GM12878 (cell line): ENCODE data around the gene FOXP4. TPM values are rescaled to one million over a fixed set of nuclear protein-coding genes. Genes with fewer than 3 reads are reported as not detected.

ENCODE experiments used
- EP300 ChIP-seq, 2 experiments: fragments of 150-350 bp in 1 of 2; IDR thresholded peaks; 2 replicates each; pipeline ENCODE4 v1.6.1; 2011 to 2012; ENCODE audit warnings: low read depth in 2 of 2, low read length in 2 of 2, borderline replicate concordance in 1 of 2, improper control_type of control experiment in 1 of 2, inconsistent platforms in 1 of 2; ENCODE audit not compliant: control insufficient read depth in 1 of 2
- IKZF1 ChIP-seq: fragments of 450-650 bp; conservative IDR thresholded peaks from 2 replicates; pipeline ENCODE4 v1.6.1; 2017; ENCODE audit warnings: antibody characterized with exemption, mild to moderate bottlenecking
- IKZF2 ChIP-seq, 2 experiments: fragments of 450-650 bp; IDR thresholded peaks; 2 replicates each; pipeline ENCODE4 v1.6.1; 2017; ENCODE audit warnings: mild to moderate bottlenecking in 2 of 2, moderate library complexity in 2 of 2
- MLLT1 ChIP-seq: fragments of 450-650 bp; IDR thresholded peaks from 2 replicates; pipeline ENCODE4 v1.6.1; 2016; ENCODE audit warnings: mild to moderate bottlenecking
- NFYA ChIP-seq: IDR thresholded peaks from 2 replicates; pipeline ENCODE4 v1.6.1; 2011; ENCODE audit warnings: low read depth, mild to moderate bottlenecking, low read length, improper control_type of control experiment, borderline replicate concordance
- NR2C1 ChIP-seq: fragments of 450-650 bp; IDR thresholded peaks from 2 replicates; pipeline ENCODE4 v1.6.1; 2017; ENCODE audit warnings: antibody characterized with exemption, mild to moderate bottlenecking, moderate library complexity
- POU2F2 ChIP-seq: IDR thresholded peaks from 3 replicates; pipeline ENCODE4 v1.6.1; 2011; ENCODE audit warnings: low read depth, mild to moderate bottlenecking, low read length, borderline replicate concordance
- TAF1 ChIP-seq: IDR thresholded peaks from 2 replicates; pipeline ENCODE4 v1.6.1; 2011; ENCODE audit warnings: mild to moderate bottlenecking, low read depth, low read length, borderline replicate concordance
- ZBED1 ChIP-seq: IDR thresholded peaks from 2 replicates; pipeline ENCODE4 v1.6.1; 2016; ENCODE audit warnings: borderline replicate concordance
- ZBTB4 ChIP-seq: fragments of 450-650 bp; formaldehyde crosslinking; IDR thresholded peaks from 2 replicates; pipeline ENCODE4 v1.4.0; 2022; ENCODE audit warnings: mild to moderate bottlenecking, moderate library complexity
- polyA plus RNA-seq, 11 experiments: library from polyadenylated mRNA; depleted of rRNA in 4 of 11; unstranded in 6 of 11; stranded (reverse) in 5 of 11; fragments of >200 nt; fragmentation: Nextera tagmentation in 4 of 11; fragmentation: Illumina TruSeq in 1 of 11; extraction: Ambion mirVana in 4 of 11; extraction: Trizol in 1 of 11; gene quantifications; 1 replicate in 1 of 11; 2 replicates in 10 of 11; pipeline versions ENCODE4 v1.2.1 to v1.2.3, GENCODE V29; 2011 to 2016; ENCODE audit warnings: inconsistent platforms in 2 of 11, missing spikeins in 2 of 11, low read depth in 1 of 11
- total RNA-seq, 4 experiments: library from RNA; depleted of rRNA in 3 of 4; stranded (reverse); fragments of >200 nt in 3 of 4; fragmentation: Illumina TruSeq in 1 of 4; extraction: Trizol in 1 of 4; gene quantifications; 2 replicates each; pipeline versions ENCODE4 v1.2.1 to v1.2.3, GENCODE V29; 2013 to 2021
- TF ChIP-seq, protein P1 (sequence below): IDR thresholded peaks from 2 replicates; pipeline ENCODE4 v1.6.1; 2012; ENCODE audit warnings: low read length, inconsistent platforms
- TF ChIP-seq, protein P2 (sequence below): IDR thresholded peaks from 2 replicates; pipeline ENCODE4 v1.6.1; 2012; ENCODE audit warnings: mild to moderate bottlenecking, low read depth, low read length
- TF ChIP-seq, protein P3 (sequence below): IDR thresholded peaks from 2 replicates; pipeline ENCODE4 v1.6.1; 2011; ENCODE audit warnings: borderline replicate concordance, low read depth, mild to moderate bottlenecking, moderate library complexity, low read length; ENCODE audit not compliant: insufficient read depth, poor library complexity, severe bottlenecking

Gene FOXP4
- total and polyA plus RNA-seq, 10 of the 15 experiments (the other 5 are each of a cell fraction or from before 2014, with no cell fraction given) = 0.31 to 46.1 (median 2.3) TPM

- no peak for TF ChIP-seq ZBTB4 (CRISPR knock-in tag)
- TF ChIP-seq TAF1 = peak; percentile 56
- TF ChIP-seq, protein P1, sequence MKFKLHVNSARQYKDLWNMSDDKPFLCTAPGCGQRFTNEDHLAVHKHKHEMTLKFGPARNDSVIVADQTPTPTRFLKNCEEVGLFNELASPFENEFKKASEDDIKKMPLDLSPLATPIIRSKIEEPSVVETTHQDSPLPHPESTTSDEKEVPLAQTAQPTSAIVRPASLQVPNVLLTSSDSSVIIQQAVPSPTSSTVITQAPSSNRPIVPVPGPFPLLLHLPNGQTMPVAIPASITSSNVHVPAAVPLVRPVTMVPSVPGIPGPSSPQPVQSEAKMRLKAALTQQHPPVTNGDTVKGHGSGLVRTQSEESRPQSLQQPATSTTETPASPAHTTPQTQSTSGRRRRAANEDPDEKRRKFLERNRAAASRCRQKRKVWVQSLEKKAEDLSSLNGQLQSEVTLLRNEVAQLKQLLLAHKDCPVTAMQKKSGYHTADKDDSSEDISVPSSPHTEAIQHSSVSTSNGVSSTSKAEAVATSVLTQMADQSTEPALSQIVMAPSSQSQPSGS = peak; percentile 99
- TF ChIP-seq MLLT1 = peak; percentile 92
- TF ChIP-seq IKZF1 = peak; percentile 98
- peak; percentile 81; the same call in 1 of the 2 replicates for TF ChIP-seq ZBED1
- TF ChIP-seq IKZF2 (IDR thresholded peaks at IDR 0.05) = peak; percentile 98 to 99
- TF ChIP-seq NFYA = no peak
- TF ChIP-seq POU2F2 = peak; percentile 41; the same call in 2 of the 3 replicates
- peak; percentile 34; the same call in 1 of the 2 replicates for TF ChIP-seq NR2C1
- TF ChIP-seq, protein P2, sequence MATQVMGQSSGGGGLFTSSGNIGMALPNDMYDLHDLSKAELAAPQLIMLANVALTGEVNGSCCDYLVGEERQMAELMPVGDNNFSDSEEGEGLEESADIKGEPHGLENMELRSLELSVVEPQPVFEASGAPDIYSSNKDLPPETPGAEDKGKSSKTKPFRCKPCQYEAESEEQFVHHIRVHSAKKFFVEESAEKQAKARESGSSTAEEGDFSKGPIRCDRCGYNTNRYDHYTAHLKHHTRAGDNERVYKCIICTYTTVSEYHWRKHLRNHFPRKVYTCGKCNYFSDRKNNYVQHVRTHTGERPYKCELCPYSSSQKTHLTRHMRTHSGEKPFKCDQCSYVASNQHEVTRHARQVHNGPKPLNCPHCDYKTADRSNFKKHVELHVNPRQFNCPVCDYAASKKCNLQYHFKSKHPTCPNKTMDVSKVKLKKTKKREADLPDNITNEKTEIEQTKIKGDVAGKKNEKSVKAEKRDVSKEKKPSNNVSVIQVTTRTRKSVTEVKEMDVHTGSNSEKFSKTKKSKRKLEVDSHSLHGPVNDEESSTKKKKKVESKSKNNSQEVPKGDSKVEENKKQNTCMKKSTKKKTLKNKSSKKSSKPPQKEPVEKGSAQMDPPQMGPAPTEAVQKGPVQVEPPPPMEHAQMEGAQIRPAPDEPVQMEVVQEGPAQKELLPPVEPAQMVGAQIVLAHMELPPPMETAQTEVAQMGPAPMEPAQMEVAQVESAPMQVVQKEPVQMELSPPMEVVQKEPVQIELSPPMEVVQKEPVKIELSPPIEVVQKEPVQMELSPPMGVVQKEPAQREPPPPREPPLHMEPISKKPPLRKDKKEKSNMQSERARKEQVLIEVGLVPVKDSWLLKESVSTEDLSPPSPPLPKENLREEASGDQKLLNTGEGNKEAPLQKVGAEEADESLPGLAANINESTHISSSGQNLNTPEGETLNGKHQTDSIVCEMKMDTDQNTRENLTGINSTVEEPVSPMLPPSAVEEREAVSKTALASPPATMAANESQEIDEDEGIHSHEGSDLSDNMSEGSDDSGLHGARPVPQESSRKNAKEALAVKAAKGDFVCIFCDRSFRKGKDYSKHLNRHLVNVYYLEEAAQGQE = 0 out of 2 replicates have a peak, but pooled peaks have one; percentile 23
- TF ChIP-seq EP300 (IDR thresholded peaks at IDR 0.05; ENCODE audit: borderline replicate concordance in 1 of 2, control insufficient read depth in 1 of 2, low read depth in 2 of 2, low read length in 2 of 2) = peak; percentile 95 to 96
- TF ChIP-seq, protein P3, sequence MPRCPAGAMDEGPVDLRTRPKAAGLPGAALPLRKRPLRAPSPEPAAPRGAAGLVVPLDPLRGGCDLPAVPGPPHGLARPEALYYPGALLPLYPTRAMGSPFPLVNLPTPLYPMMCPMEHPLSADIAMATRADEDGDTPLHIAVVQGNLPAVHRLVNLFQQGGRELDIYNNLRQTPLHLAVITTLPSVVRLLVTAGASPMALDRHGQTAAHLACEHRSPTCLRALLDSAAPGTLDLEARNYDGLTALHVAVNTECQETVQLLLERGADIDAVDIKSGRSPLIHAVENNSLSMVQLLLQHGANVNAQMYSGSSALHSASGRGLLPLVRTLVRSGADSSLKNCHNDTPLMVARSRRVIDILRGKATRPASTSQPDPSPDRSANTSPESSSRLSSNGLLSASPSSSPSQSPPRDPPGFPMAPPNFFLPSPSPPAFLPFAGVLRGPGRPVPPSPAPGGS = peak; percentile 90
Observed at GRCh38 chr6:41531591-41532582, 14.3 kb upstream of the FOXP4 start (continued).
